GM10248 (cell line): ENCODE results near the gene MCTP1.

Experiments used
- CTCF ChIA-PET: fragments of 300-600 bp; sonication (Branson Sonifier 250); formaldehyde crosslinking; extraction: SDS; loops from one replicate; lab custom pipeline; 2021; ENCODE audit warnings: antibody characterized with exemption; lab: Yijun Ruan, JAX
- POLR2A ChIA-PET: fragments of 350-650 bp; sonication (Branson Sonifier 250); formaldehyde crosslinking; extraction: SDS; loops from one replicate; lab custom pipeline; 2020; ENCODE audit warnings: antibody characterized with exemption; lab: Yijun Ruan, JAX
- DNase-seq: peaks from one replicate; pipeline ENCODE4 v3.0.0; 2012; ENCODE audit errors: extremely low spot score
- TF ChIP-seq, protein P1 (sequence below): IDR thresholded peaks from 2 replicates; pipeline ENCODE4 v1.5.1; 2012; ENCODE audit warnings: mild to moderate bottlenecking, low read depth; ENCODE audit errors: extremely low read depth, missing control alignments, control extremely low read depth

MCTP1 gene

DNA sequence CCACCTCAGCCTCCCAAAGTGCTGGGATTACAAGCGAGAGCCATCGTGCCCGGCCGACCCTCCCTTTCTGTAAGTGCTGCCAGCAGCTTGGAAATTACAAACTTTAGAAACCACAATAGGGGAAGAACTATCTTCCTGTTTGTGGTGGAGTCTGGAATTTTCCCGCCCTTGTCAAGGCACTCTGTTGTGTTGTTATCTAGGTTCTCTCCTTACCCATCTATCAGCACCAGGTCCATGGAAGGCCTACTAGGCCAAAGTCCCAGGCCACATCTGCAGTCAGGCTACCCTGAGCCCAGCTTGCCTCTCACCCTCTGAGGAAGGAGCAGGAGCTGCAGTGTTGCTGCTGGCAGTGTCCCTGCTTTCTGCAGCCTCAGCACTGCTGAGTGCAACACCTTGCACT, 214.9 kb downstream of the MCTP1 start:
- ChIA-PET CTCF (interaction anchor here (1.0 to 1.8 kb wide), 3 partner anchors 11 to 52 kb away, joined by 3 to 5 read pairs (median 4); no protein-coding TSS in a partner anchor), POLR2A (interaction anchor here (1.0 kb wide), 1 partner anchor 11 kb away, joined by 4 read pairs; no protein-coding TSS in a partner anchor)
- TF ChIP-seq, protein P1, sequence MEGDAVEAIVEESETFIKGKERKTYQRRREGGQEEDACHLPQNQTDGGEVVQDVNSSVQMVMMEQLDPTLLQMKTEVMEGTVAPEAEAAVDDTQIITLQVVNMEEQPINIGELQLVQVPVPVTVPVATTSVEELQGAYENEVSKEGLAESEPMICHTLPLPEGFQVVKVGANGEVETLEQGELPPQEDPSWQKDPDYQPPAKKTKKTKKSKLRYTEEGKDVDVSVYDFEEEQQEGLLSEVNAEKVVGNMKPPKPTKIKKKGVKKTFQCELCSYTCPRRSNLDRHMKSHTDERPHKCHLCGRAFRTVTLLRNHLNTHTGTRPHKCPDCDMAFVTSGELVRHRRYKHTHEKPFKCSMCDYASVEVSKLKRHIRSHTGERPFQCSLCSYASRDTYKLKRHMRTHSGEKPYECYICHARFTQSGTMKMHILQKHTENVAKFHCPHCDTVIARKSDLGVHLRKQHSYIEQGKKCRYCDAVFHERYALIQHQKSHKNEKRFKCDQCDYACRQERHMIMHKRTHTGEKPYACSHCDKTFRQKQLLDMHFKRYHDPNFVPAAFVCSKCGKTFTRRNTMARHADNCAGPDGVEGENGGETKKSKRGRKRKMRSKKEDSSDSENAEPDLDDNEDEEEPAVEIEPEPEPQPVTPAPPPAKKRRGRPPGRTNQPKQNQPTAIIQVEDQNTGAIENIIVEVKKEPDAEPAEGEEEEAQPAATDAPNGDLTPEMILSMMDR, result no peak

DNA sequence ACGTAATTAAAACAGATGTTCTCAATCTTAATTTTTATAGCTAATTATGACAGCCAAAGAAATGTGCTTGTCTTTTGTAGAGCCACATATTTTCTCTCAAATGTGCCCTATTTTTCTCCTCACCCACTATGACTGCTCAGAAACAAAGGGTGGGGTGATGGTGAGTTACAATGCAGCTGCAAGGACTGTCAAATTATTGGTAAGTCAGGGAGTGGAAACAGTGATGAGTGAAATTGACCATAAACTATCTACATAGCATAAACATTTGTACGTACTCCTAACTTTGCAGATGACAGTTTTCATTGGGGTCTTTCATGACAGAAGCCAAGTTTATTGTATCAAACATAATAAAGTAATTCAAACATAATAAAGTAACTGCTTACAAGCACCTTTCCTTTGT, 215.9 kb downstream of the MCTP1 start:
- POLR2A ChIA-PET, result interaction anchor here (0.9 kb wide), 1 partner anchor 13 kb away, joined by 3 read pairs; no protein-coding TSS in a partner anchor
- DNase-seq, result no peak
- TF ChIP-seq, protein P1, result no peak
- CTCF ChIA-PET, result interaction anchor here (1.1 to 1.8 kb wide), 5 partner anchors 10 to 101 kb away, joined by 3 to 5 read pairs (median 4); no protein-coding TSS in a partner anchor

More for the DNA sequence above, 214.9 kb downstream of the MCTP1 start:
- no peak for DNase-seq

DNA sequence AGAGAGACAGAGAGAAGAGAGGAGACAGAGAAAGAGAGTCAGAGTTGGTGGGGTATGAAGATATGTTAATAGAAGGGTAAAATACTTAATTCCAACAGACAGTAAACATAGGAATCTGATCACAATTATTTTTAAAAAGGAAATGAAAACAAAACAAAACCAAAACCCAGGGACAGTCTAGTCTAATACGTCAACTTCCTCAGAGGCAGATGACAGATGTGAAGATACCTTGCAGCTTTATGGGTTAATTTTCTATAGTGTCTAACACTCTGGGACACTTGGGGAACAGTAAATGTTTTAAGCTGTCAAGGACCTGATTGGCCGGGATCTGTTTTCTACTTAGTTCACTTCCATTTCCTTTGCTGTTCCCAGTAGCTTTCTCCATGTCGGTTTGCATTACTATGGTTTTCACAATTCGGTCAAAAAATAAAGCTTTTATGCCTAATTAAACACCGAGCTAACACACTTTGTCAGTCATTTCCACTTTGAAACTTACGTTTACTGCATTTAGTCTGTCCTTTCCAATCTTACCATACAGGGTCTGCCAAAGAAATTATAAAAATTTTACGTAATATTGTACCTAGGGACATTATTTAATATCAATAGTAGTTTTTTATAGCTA, 216.5 kb downstream of the MCTP1 start:
- DNase-seq, result no peak
- TF ChIP-seq, protein P1, result no peak
- ChIA-PET CTCF (interaction anchor here (1.1 to 1.8 kb wide), 6 partner anchors 10 to 100 kb away, joined by 3 to 5 read pairs (median 4); no protein-coding TSS in a partner anchor), POLR2A (interaction anchor here (0.9 kb wide), 1 partner anchor 13 kb away, joined by 3 read pairs; no protein-coding TSS in a partner anchor)

DNA sequence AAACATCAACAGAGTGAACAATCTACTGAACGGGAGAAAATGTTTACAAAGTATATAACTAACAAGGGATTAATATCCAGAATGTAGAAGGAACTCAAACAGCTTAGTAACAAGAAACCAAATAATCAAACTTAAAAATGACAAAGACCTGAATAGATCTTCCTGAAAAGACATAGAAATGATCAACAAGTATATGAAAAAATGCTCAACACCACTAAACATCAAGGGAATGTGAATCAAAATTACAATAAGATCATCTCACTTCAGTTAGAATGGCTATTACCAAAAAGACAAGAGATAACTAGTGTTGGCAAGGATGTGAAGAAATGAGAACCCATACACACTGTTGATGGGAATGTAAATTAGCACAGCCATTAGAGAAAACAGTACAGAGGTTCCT, 218.8 kb downstream of the MCTP1 start:
- no peak for DNase-seq
- ChIA-PET CTCF (no interaction called here), POLR2A (no interaction called here)
- TF ChIP-seq, protein P1, result no peak

DNA sequence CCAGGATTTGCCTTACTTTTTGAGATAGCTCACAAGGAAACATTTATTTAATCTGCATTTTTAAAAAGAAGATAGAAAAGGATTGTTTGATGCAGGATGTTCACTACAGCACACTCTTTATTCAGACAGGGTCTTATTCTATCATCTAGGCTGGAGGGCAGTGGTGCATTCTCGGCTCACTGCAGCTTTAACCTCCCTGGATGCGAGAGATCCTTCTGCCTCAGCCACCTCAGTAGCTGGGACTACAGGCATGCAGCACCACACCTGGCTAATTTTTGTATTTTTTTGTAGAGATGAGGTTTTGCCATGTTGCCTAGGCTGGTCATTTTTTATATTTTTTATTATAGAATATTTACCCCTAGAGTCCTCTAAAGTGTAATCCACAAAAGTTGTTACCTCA, 221.4 kb downstream of the MCTP1 start:
- ChIA-PET POLR2A (no interaction called here), CTCF (interaction anchor here (1.2 to 2.4 kb wide), 5 partner anchors 8 to 17 kb away, joined by 3 to 9 read pairs (median 5); no protein-coding TSS in a partner anchor)
- TF ChIP-seq, protein P1, result no peak
- no peak for DNase-seq

DNA sequence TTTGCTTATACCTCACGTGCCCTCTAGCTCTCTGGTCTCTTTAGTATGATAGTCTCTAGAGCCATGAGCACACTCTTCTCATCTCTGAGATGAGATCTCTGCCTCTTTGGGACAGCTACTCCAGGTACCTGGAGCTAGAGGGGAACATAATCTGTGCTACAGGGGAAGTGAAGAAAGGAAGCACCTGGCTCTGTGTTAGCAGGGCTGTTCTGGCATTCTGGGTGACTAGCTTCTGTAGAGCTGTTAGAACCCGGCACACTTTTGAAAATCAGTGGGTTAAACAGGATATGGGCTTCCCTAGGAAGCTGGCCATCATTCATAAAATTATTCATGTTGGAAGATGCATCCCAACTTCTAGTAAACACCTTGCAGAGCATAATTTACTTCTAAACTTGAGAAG, 224.8 kb downstream of the MCTP1 start:
- ChIA-PET POLR2A (interaction anchor here (0.6 kb wide), 1 partner anchor 1731 kb away, joined by 4 read pairs; no protein-coding TSS in a partner anchor), CTCF (interaction anchor here (1.3 to 1.6 kb wide), 2 partner anchors 21 to 33 kb away, joined by 3 read pairs; no protein-coding TSS in a partner anchor)
- DNase-seq, result no peak
- TF ChIP-seq, protein P1, result no peak
